HepG2 (cell line): ENCODE measurements around the gene TGFBR1. TPM values are rescaled to one million over a fixed set of nuclear protein-coding genes. Genes with fewer than 3 reads are reported as not detected.
A peak's percentile ranks its signal among the peaks of the same experiment; 100 is the strongest.

Experiments used
- ARNTL ChIP-seq: sonication (generic); formaldehyde crosslinking; IDR thresholded peaks from 2 replicates; pipeline ENCODE4 v1.4.0; 2020; ENCODE audit warnings: mild to moderate bottlenecking, missing genetic modification reagents
- ATF7 ChIP-seq, 2 experiments: fragments of 450-650 bp in 1 of 2; sonication (generic) in 1 of 2; formaldehyde crosslinking in 1 of 2; IDR thresholded peaks; 2 replicates each; pipeline versions ENCODE4 v1.4.0 to v1.6.1; 2016 to 2020; ENCODE audit warnings: antibody characterized with exemption in 1 of 2, mild to moderate bottlenecking in 1 of 2, missing genetic modification reagents in 1 of 2
- FOSL1 ChIP-seq: sonication (generic); formaldehyde crosslinking; IDR thresholded peaks from 2 replicates; pipeline ENCODE4 v1.9.0; 2021; ENCODE audit warnings: missing genetic modification reagents, borderline replicate concordance
- HNRNPK ChIP-seq: fragments of 200-400 bp; formaldehyde crosslinking; IDR thresholded peaks from 2 replicates; pipeline ENCODE4 v1.6.1; 2018; ENCODE audit warnings: low read length, low read depth, moderate library complexity, mild to moderate bottlenecking; ENCODE audit not compliant: poor library complexity, severe bottlenecking
- MED8 ChIP-seq: sonication (generic); formaldehyde crosslinking; IDR thresholded peaks from 2 replicates; pipeline ENCODE4 v1.8.1; 2023; ENCODE audit warnings: mild to moderate bottlenecking, missing genetic modification reagents; ENCODE audit not compliant: insufficient replicate concordance
- NONO ChIP-seq, 2 experiments: fragments of 450-650 bp in 1 of 2; sonication (generic) in 1 of 2; formaldehyde crosslinking in 1 of 2; IDR thresholded peaks in 1 of 2; conservative IDR thresholded peaks in 1 of 2; 2 replicates each; pipeline versions ENCODE4 v1.6.1 to v1.8.0; 2017 to 2022; ENCODE audit warnings: mild to moderate bottlenecking in 1 of 2, missing genetic modification reagents in 1 of 2, moderate library complexity in 1 of 2
- PAWR ChIP-seq: sonication (generic); formaldehyde crosslinking; IDR thresholded peaks from 2 replicates; pipeline ENCODE4 v1.4.0; 2020; ENCODE audit warnings: missing genetic modification reagents, mild to moderate bottlenecking, borderline replicate concordance
- PHF20 ChIP-seq: sonication (generic); formaldehyde crosslinking; IDR thresholded peaks from 2 replicates; pipeline ENCODE4 v1.5.0; 2020; ENCODE audit warnings: mild to moderate bottlenecking, missing genetic modification reagents
- SSRP1 ChIP-seq: IDR thresholded peaks from 2 replicates; pipeline ENCODE4 v1.6.1; 2016; ENCODE audit warnings: control low read depth
- TBL1XR1 ChIP-seq: fragments of 150-350 bp; IDR thresholded peaks from 2 replicates; pipeline ENCODE4 v1.6.1; 2014; ENCODE audit warnings: borderline replicate concordance, low read length; ENCODE audit not compliant: partially characterized antibody
- THYN1 ChIP-seq: sonication (generic); formaldehyde crosslinking; IDR thresholded peaks from 2 replicates; pipeline ENCODE4 v1.8.1; 2023; ENCODE audit warnings: low read depth, mild to moderate bottlenecking, moderate library complexity, missing genetic modification reagents, borderline replicate concordance
- ZFY ChIP-seq: sonication (generic); formaldehyde crosslinking; IDR thresholded peaks from 2 replicates; pipeline ENCODE4 v1.4.0; 2020; ENCODE audit warnings: missing genetic modification reagents
- ZNF383 ChIP-seq: sonication (generic); formaldehyde crosslinking; IDR thresholded peaks from 2 replicates; pipeline ENCODE4 v1.4.0; 2020; ENCODE audit warnings: missing genetic modification reagents, mild to moderate bottlenecking, borderline replicate concordance
- ZNF558 ChIP-seq: sonication (generic); formaldehyde crosslinking; IDR thresholded peaks from 2 replicates; pipeline ENCODE4 v1.9.0; 2022; ENCODE audit warnings: mild to moderate bottlenecking, missing genetic modification reagents, borderline replicate concordance
- ZNF670 ChIP-seq: sonication (generic); formaldehyde crosslinking; IDR thresholded peaks from 2 replicates; pipeline ENCODE4 v1.8.0; 2022; ENCODE audit warnings: mild to moderate bottlenecking, missing genetic modification reagents, borderline replicate concordance
- polyA plus RNA-seq, 8 experiments: library from polyadenylated mRNA; depleted of rRNA in 3 of 8; stranded (reverse) in 7 of 8; unstranded in 1 of 8; fragments of >200 nt; fragmentation: Illumina TruSeq in 4 of 8; extraction: Trizol in 4 of 8; gene quantifications; 2 replicates each; pipeline versions ENCODE4 v1.2.1 to v1.2.3, GENCODE V29; 2011 to 2016; ENCODE audit warnings: low read depth in 4 of 8, missing spikeins in 1 of 8, mixed read lengths in 1 of 8; ENCODE audit not compliant: insufficient read depth in 1 of 8
- total RNA-seq, 5 experiments: library from RNA; depleted of rRNA; stranded (reverse); fragments of >200 nt; fragmentation: Illumina TruSeq; extraction: Trizol; gene quantifications; 2 replicates each; pipeline ENCODE4 v1.2.3, GENCODE V29; 2016; ENCODE audit warnings: low read depth in 1 of 5
- TF ChIP-seq, protein P1 (sequence below): sonication (generic); formaldehyde crosslinking; IDR thresholded peaks from 2 replicates; pipeline ENCODE4 v1.4.0; 2020; ENCODE audit warnings: missing genetic modification reagents
- TF ChIP-seq, protein P2 (sequence below): sonication (generic); formaldehyde crosslinking; IDR thresholded peaks from 2 replicates; pipeline ENCODE4 v1.5.1; 2020; ENCODE audit warnings: mild to moderate bottlenecking, missing genetic modification reagents, moderate library complexity
- TF ChIP-seq, protein P3 (sequence below): sonication (generic); formaldehyde crosslinking; IDR thresholded peaks from 2 replicates; pipeline ENCODE4 v1.4.0; 2020; ENCODE audit warnings: missing genetic modification reagents, mild to moderate bottlenecking, borderline replicate concordance

Gene TGFBR1
- total and polyA plus RNA-seq, 2 of the 13 experiments (the other 11 are each of a cell fraction or from before 2014, with no cell fraction given) = 16.8 to 23.9 TPM

DNA sequence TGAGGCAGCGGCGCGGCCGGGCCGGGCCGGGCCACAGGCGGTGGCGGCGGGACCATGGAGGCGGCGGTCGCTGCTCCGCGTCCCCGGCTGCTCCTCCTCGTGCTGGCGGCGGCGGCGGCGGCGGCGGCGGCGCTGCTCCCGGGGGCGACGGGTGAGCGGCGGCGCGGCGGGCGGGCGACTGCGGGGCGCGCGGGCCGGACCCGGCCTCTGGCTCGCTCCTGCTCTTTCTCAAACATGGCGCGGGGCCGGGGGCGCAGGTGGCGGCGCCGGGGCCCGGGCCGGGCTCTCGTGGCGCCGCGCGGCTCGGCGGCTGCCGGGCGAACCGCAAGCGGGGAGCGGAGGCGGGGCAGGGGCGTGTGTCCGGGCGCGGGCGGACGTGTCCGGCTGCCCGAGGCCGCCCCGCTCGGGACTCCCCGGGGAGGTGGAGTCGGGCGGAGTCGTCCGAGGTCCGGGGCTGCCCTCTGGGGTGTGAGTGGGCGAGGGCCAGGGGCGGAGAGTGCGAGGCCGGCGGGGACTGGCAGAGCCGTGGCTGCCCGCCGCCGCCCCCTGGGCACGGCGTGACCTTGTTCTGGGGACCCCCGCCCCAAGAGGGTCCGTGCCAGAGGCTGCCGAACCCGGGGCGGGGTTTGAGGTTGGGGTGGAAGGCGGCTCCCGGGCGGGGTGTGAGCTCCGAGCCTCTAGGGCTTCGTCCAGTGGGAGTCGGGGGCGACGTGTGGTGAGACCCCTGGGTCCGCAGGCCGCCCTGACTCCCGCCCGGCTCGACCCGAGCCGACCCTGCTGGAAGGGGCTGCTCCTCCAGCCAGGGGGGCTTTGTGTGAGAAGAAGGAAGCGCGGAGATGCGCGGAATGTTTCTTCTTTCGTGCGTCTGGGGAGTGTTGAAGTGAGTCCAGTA lies 485 bp downstream of the TGFBR1 start (continued):
- TF ChIP-seq FOSL1 (CRISPR knock-in tag) (no peak), NONO (IDR thresholded peaks at IDR 0.05) (no peak), NONO (CRISPR knock-in tag; conservative IDR thresholded peaks at IDR 0.05) (no peak), ZNF558 (CRISPR knock-in tag) (no peak), MED8 (CRISPR knock-in tag) (no peak), THYN1 (CRISPR knock-in tag) (no peak), ZFY (no peak; the same call in 1 of the 2 replicates), SSRP1 (no peak), PHF20 (CRISPR knock-in tag) (peak; percentile 45; the same call in 1 of the 2 replicates), ZNF383 (no peak), ARNTL (CRISPR knock-in tag) (no peak), ATF7 (IDR thresholded peaks at IDR 0.05) (no peak), ATF7 (CRISPR knock-in tag; IDR thresholded peaks at IDR 0.05) (no peak), TBL1XR1 (no peak), PAWR (CRISPR knock-in tag) (no peak), ZNF670 (CRISPR knock-in tag) (no peak), HNRNPK (peak; percentile 32)
- TF ChIP-seq, protein P1, sequence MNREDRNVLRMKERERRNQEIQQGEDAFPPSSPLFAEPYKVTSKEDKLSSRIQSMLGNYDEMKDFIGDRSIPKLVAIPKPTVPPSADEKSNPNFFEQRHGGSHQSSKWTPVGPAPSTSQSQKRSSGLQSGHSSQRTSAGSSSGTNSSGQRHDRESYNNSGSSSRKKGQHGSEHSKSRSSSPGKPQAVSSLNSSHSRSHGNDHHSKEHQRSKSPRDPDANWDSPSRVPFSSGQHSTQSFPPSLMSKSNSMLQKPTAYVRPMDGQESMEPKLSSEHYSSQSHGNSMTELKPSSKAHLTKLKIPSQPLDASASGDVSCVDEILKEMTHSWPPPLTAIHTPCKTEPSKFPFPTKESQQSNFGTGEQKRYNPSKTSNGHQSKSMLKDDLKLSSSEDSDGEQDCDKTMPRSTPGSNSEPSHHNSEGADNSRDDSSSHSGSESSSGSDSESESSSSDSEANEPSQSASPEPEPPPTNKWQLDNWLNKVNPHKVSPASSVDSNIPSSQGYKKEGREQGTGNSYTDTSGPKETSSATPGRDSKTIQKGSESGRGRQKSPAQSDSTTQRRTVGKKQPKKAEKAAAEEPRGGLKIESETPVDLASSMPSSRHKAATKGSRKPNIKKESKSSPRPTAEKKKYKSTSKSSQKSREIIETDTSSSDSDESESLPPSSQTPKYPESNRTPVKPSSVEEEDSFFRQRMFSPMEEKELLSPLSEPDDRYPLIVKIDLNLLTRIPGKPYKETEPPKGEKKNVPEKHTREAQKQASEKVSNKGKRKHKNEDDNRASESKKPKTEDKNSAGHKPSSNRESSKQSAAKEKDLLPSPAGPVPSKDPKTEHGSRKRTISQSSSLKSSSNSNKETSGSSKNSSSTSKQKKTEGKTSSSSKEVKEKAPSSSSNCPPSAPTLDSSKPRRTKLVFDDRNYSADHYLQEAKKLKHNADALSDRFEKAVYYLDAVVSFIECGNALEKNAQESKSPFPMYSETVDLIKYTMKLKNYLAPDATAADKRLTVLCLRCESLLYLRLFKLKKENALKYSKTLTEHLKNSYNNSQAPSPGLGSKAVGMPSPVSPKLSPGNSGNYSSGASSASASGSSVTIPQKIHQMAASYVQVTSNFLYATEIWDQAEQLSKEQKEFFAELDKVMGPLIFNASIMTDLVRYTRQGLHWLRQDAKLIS (CRISPR knock-in tag) = no peak
- TF ChIP-seq, protein P2, sequence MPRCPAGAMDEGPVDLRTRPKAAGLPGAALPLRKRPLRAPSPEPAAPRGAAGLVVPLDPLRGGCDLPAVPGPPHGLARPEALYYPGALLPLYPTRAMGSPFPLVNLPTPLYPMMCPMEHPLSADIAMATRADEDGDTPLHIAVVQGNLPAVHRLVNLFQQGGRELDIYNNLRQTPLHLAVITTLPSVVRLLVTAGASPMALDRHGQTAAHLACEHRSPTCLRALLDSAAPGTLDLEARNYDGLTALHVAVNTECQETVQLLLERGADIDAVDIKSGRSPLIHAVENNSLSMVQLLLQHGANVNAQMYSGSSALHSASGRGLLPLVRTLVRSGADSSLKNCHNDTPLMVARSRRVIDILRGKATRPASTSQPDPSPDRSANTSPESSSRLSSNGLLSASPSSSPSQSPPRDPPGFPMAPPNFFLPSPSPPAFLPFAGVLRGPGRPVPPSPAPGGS (CRISPR knock-in tag) = no peak
- TF ChIP-seq, protein P3, sequence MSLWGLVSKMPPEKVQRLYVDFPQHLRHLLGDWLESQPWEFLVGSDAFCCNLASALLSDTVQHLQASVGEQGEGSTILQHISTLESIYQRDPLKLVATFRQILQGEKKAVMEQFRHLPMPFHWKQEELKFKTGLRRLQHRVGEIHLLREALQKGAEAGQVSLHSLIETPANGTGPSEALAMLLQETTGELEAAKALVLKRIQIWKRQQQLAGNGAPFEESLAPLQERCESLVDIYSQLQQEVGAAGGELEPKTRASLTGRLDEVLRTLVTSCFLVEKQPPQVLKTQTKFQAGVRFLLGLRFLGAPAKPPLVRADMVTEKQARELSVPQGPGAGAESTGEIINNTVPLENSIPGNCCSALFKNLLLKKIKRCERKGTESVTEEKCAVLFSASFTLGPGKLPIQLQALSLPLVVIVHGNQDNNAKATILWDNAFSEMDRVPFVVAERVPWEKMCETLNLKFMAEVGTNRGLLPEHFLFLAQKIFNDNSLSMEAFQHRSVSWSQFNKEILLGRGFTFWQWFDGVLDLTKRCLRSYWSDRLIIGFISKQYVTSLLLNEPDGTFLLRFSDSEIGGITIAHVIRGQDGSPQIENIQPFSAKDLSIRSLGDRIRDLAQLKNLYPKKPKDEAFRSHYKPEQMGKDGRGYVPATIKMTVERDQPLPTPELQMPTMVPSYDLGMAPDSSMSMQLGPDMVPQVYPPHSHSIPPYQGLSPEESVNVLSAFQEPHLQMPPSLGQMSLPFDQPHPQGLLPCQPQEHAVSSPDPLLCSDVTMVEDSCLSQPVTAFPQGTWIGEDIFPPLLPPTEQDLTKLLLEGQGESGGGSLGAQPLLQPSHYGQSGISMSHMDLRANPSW (CRISPR knock-in tag) = no peak
